MM.1S (cell line): ENCODE measurements around the gene TRMT6.

Source experiments
- DNase-seq: peaks from one replicate; pipeline ENCODE4 v3.0.0-alpha.2; 2015
- H2AFZ ChIP-seq: fragments of 300-600 bp; sonication (generic); 2 replicates; pipeline ENCODE4 v1.6.0; 2016; ENCODE audit warnings: antibody characterized with exemption, low read length
- H3F3A ChIP-seq: fragments of 300-600 bp; sonication (generic); 2 replicates; pipeline ENCODE4 v1.6.1; 2016; ENCODE audit warnings: mild to moderate bottlenecking, antibody characterized with exemption, low read length, moderate library complexity, mixed read lengths; ENCODE audit not compliant: insufficient read depth
- H3K27ac ChIP-seq: fragments of 300-600 bp; sonication (generic); 2 replicates; pipeline ENCODE4 v1.5.1; 2016; ENCODE audit warnings: mild to moderate bottlenecking, low read length
- H3K27me3 ChIP-seq: fragments of 300-600 bp; sonication (generic); replicated peaks from 2 replicates; pipeline ENCODE4 v1.6.0; 2016; ENCODE audit warnings: low read length; ENCODE audit not compliant: insufficient read depth
- H3K36me3 ChIP-seq: fragments of 300-600 bp; sonication (generic); replicated peaks from 2 replicates; pipeline ENCODE4 v1.6.1; 2016; ENCODE audit warnings: mild to moderate bottlenecking, low read length, mixed read lengths; ENCODE audit not compliant: insufficient read depth
- H3K4me1 ChIP-seq: fragments of 300-600 bp; sonication (generic); 2 replicates; pipeline ENCODE4 v1.6.1; 2016; ENCODE audit warnings: low read length, mixed read lengths
- H3K4me2 ChIP-seq: fragments of 300-600 bp; sonication (generic); 2 replicates; pipeline ENCODE4 v1.6.0; 2016; ENCODE audit warnings: low read depth, low read length
- H3K4me3 ChIP-seq: fragments of 300-600 bp; sonication (generic); 2 replicates; pipeline ENCODE4 v1.5.1; 2016; ENCODE audit warnings: low read length, mixed read lengths
- H3K79me2 ChIP-seq: fragments of 300-600 bp; sonication (generic); 2 replicates; pipeline ENCODE4 v1.6.1; 2016; ENCODE audit warnings: mixed run types, low read length, mixed read lengths
- H3K9ac ChIP-seq: fragments of 300-600 bp; sonication (generic); 2 replicates; pipeline ENCODE4 v1.6.1; 2016; ENCODE audit warnings: low read length, mixed read lengths
- H3K9me2 ChIP-seq: fragments of 300-600 bp; sonication (generic); replicated peaks from 2 replicates; pipeline ENCODE4 v1.6.1; 2016; ENCODE audit warnings: mild to moderate bottlenecking, low read length, mixed read lengths; ENCODE audit not compliant: insufficient read depth
- H3K9me3 ChIP-seq: fragments of 300-600 bp; sonication (generic); replicated peaks from 2 replicates; pipeline ENCODE4 v1.6.1; 2016; ENCODE audit warnings: mild to moderate bottlenecking, low read length, mixed read lengths; ENCODE audit not compliant: insufficient read depth
- H4K20me1 ChIP-seq: fragments of 300-600 bp; sonication (generic); 2 replicates; pipeline ENCODE4 v1.6.1; 2016; ENCODE audit warnings: mild to moderate bottlenecking, low read length, moderate library complexity, mixed read lengths; ENCODE audit not compliant: insufficient read depth
- EZH2 ChIP-seq: fragments of 300-600 bp; sonication (generic); optimal IDR thresholded peaks from 2 replicates; pipeline ENCODE3; 2017; ENCODE audit warnings: low read depth, mild to moderate bottlenecking, antibody characterized with exemption, low read length, mixed read lengths
- EZH2phosphoT487 ChIP-seq: fragments of 300-600 bp; sonication (generic); IDR thresholded peaks from 2 replicates; pipeline ENCODE4 v1.6.1; 2018; ENCODE audit warnings: antibody characterized with exemption, low read length
- TF ChIP-seq, protein P1 (sequence below): fragments of 300-600 bp; sonication (generic); IDR thresholded peaks from 2 replicates; pipeline ENCODE4 v1.5.1; 2016; ENCODE audit warnings: antibody characterized with exemption, low read length, mixed read lengths

TRMT6 gene

GRCh38 chr20:5936238-5936637 lies 14.1 kb downstream of the TRMT6 start:
- TF ChIP-seq, protein P1, sequence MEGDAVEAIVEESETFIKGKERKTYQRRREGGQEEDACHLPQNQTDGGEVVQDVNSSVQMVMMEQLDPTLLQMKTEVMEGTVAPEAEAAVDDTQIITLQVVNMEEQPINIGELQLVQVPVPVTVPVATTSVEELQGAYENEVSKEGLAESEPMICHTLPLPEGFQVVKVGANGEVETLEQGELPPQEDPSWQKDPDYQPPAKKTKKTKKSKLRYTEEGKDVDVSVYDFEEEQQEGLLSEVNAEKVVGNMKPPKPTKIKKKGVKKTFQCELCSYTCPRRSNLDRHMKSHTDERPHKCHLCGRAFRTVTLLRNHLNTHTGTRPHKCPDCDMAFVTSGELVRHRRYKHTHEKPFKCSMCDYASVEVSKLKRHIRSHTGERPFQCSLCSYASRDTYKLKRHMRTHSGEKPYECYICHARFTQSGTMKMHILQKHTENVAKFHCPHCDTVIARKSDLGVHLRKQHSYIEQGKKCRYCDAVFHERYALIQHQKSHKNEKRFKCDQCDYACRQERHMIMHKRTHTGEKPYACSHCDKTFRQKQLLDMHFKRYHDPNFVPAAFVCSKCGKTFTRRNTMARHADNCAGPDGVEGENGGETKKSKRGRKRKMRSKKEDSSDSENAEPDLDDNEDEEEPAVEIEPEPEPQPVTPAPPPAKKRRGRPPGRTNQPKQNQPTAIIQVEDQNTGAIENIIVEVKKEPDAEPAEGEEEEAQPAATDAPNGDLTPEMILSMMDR: no peak
- TF ChIP-seq EZH2 (no peak), EZH2phosphoT487 (no peak)
- Histone ChIP-seq H3K9ac (no peak overlapping the region), H3K27ac (no peak overlapping the region), H3K27me3 (no peaks in the 10 kb centered on the region), H2AFZ (no peak overlapping the region), H3K4me3 (no peak overlapping the region), H3K4me1 (no peaks in the 10 kb centered on the region), H3K4me2 (no peak overlapping the region), H3K9me3 (no peaks in the 10 kb centered on the region), H4K20me1 (no peaks in the 10 kb centered on the region), H3K79me2 (no peaks in the 10 kb centered on the region), H3K36me3 (no peaks in the 10 kb centered on the region), H3K9me2 (no peaks in the 10 kb centered on the region), H3F3A (no peaks in the 10 kb centered on the region)
- no peak for DNase-seq

DNA sequence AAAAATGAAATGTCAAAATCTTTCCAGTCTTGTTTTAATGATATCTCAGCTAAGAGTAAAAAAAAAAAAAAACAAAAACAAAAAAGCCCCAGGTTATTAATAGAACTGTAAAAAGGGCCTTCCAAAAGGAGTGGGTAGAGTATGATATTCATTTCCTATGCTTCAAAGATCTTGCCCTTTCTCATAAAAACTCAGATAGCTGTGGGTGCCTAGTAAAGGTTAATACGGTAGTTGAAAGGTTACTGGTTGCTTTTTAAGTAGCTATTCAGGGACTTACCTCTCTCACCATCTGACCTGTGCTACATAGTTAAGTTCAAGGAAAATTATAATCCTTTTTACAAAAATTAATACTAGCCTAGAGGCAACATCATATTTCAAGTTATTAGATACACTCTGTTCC lies 14.9 kb downstream of the TRMT6 start:
- Histone ChIP-seq H3K4me1 (no peaks in the 10 kb centered on the region), H2AFZ (no peak overlapping the region), H3K4me3 (no peak overlapping the region), H3K9ac (no peak overlapping the region), H3K36me3 (no peaks in the 10 kb centered on the region), H3K79me2 (no peaks in the 10 kb centered on the region), H3K9me2 (no peaks in the 10 kb centered on the region), H3K4me2 (no peak overlapping the region), H4K20me1 (no peaks in the 10 kb centered on the region), H3K27me3 (no peaks in the 10 kb centered on the region), H3K9me3 (no peaks in the 10 kb centered on the region), H3F3A (no peaks in the 10 kb centered on the region), H3K27ac (no peak overlapping the region)
- TF ChIP-seq EZH2 (no peak), EZH2phosphoT487 (no peak)
- TF ChIP-seq, protein P1: no peak
- DNase-seq: no peak

DNA sequence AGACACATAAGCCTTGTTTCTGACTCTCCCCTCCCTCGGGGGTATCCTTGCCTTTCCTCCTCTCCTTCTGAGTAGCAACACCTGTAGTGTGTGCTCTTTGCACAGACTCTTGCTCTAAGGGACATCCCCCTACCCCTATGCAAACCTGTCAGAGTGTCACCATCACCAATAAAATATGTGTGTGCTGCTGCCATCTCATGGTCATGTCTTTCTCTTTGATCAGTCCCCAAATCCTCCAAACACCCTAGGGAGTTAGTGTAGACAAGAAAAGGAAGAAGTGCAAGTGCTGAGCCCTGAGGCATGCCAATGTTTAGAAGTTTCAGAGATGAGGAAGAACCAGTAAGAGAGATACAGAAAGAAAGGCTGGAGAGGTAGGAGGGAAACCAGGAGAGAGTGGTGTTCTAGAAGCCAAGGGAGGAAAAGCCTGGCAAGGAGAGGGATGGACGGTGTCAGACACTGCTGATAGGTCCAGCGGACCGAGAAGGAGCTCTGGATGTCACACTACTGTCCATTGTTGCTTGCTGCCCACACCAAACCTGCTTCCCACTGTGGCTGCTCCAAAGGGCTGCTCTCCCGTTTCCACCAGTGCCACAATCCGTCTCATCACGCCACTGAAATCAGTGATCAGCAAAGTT lies 16.4 kb downstream of the TRMT6 start:
- no peak overlapping the region for H3K27ac ChIP-seq
- no peaks in the 10 kb centered on the region for H3K9me3 ChIP-seq
- no peaks in the 10 kb centered on the region for H3K4me1 ChIP-seq
- no peaks in the 10 kb centered on the region for H3F3A ChIP-seq
- no peak overlapping the region for H3K9ac ChIP-seq
- no peaks in the 10 kb centered on the region for H3K9me2 ChIP-seq
- no peak overlapping the region for H3K4me2 ChIP-seq
- H3K36me3 ChIP-seq: no peaks in the 10 kb centered on the region
- no peak overlapping the region for H2AFZ ChIP-seq
- H3K4me3 ChIP-seq: no peak overlapping the region
- H3K79me2 ChIP-seq: no peaks in the 10 kb centered on the region
- peak; percentile 20 for DNase-seq
- no peaks in the 10 kb centered on the region for H4K20me1 ChIP-seq
- no peaks in the 10 kb centered on the region for H3K27me3 ChIP-seq
- no peak for TF ChIP-seq EZH2
- TF ChIP-seq, protein P1: peak; percentile 27
- no peak for TF ChIP-seq EZH2phosphoT487
